SK-N-SH (cell line): ENCODE measurements around the gene SLC35A3.

Experiments
- CTCF ChIP-seq: fragments of 200-600 bp; sonication (generic); IDR thresholded peaks from 2 replicates; pipeline ENCODE4 v1.6.1; 2017; ENCODE audit warnings: antibody characterized with exemption, mild to moderate bottlenecking, moderate library complexity
- EP300 ChIP-seq, 2 experiments: IDR thresholded peaks; 2 replicates each; pipeline versions ENCODE4 v1.4.0 to v1.6.1; 2012; ENCODE audit warnings: borderline replicate concordance in 1 of 2, low read depth in 1 of 2, low read length in 1 of 2
- PBX3 ChIP-seq: IDR thresholded peaks from 2 replicates; pipeline ENCODE4; 2012
- SIN3A ChIP-seq: IDR thresholded peaks from 2 replicates; pipeline ENCODE4 v1.6.1; 2012; ENCODE audit warnings: low read depth, mild to moderate bottlenecking, low read length, moderate library complexity, borderline replicate concordance
- TAF1 ChIP-seq: IDR thresholded peaks from 2 replicates; pipeline ENCODE4 v1.6.1; 2012; ENCODE audit warnings: low read depth, mild to moderate bottlenecking, low read length, moderate library complexity, borderline replicate concordance

GRCh38 chr1:99945174-99945573 lies 24.6 kb upstream of the SLC35A3 start:
- TF ChIP-seq EP300 (IDR thresholded peaks at IDR 0.05; ENCODE audit: borderline replicate concordance in 1 of 2, low read depth in 1 of 2, low read length in 1 of 2) (no peak), CTCF (no peak), SIN3A (no peak), TAF1 (no peak), PBX3 (no peak)
